Mammary epithelial cell (primary cell): ENCODE measurements around the gene MNT.

Experiments
- EZH2 ChIP-seq: IDR thresholded peaks from 2 replicates; pipeline ENCODE4 v1.6.1; 2012; ENCODE audit warnings: low read length, inconsistent platforms, borderline replicate concordance
- TF ChIP-seq, protein P1 (sequence below), 2 donors: IDR thresholded peaks in 1 of 2; conservative IDR thresholded peaks in 1 of 2; 2 replicates each; pipeline ENCODE4 v1.5.1; 2011 to 2012; ENCODE audit warnings: inconsistent platforms in 2 of 2, low read length in 2 of 2, mild to moderate bottlenecking in 2 of 2, control low read depth in 1 of 2, low read depth in 1 of 2; ENCODE audit not compliant: insufficient read depth in 1 of 2; ENCODE audit errors: extremely low read depth in 1 of 2

DNA sequence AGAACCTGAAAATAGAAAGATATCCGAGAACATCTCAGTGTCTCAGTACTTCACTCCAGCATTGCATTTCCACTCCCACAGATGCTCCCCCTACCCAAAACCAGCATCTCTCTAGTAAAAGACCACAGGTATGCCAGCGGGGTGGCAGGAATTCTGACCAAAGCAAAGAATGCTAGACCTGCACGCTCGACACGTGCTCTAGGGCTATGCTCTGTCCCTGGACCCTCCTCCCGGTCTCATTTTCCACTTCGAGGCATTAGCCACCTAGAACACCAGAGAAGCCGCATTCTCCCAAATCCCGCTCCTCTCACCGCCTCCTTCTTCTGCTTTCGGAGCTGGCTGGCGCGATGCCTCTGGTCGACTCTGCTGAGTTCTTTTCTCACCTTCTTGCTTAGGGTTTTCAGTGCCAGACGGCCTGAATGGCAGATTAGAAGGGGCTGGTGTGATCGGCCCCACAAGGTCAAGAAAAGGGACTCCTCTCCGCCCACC, 65.1 kb downstream of the MNT start:
- no peak for TF ChIP-seq EZH2
- TF ChIP-seq, protein P1, sequence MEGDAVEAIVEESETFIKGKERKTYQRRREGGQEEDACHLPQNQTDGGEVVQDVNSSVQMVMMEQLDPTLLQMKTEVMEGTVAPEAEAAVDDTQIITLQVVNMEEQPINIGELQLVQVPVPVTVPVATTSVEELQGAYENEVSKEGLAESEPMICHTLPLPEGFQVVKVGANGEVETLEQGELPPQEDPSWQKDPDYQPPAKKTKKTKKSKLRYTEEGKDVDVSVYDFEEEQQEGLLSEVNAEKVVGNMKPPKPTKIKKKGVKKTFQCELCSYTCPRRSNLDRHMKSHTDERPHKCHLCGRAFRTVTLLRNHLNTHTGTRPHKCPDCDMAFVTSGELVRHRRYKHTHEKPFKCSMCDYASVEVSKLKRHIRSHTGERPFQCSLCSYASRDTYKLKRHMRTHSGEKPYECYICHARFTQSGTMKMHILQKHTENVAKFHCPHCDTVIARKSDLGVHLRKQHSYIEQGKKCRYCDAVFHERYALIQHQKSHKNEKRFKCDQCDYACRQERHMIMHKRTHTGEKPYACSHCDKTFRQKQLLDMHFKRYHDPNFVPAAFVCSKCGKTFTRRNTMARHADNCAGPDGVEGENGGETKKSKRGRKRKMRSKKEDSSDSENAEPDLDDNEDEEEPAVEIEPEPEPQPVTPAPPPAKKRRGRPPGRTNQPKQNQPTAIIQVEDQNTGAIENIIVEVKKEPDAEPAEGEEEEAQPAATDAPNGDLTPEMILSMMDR (conservative IDR thresholded peaks at IDR 0.05 in 1 of 2, IDR thresholded peaks at IDR 0.05 in 1 of 2; ENCODE audit: extremely low read depth in 1 of 2, insufficient read depth in 1 of 2, low read depth in 1 of 2, low read length in 2 of 2), result no peak
